Choroid plexus epithelial cell (primary cell): ENCODE data around the gene CPEB2.

ENCODE experiments used
- DNase-seq: peaks from one replicate; pipeline ENCODE4 v3.0.0-alpha.2; 2010; ENCODE audit warnings: low read depth
- H3K4me3 ChIP-seq: 2 replicates; pipeline ENCODE4 v1.5.1; 2011; ENCODE audit warnings: low read depth, mild to moderate bottlenecking, control low read depth, low read length, moderate library complexity
- CTCF ChIP-seq: conservative IDR thresholded peaks from 2 replicates; pipeline ENCODE4 v1.5.1; 2011; ENCODE audit warnings: low read depth, mild to moderate bottlenecking, control low read depth, inconsistent platforms, low read length, moderate library complexity

CPEB2 gene

GRCh38 chr4:15043226-15043625 lies 40.9 kb downstream of the CPEB2 start:
- no peak overlapping the region for H3K4me3 ChIP-seq
- DNase-seq = peak; percentile 55
- peak; percentile 52 for TF ChIP-seq CTCF

GRCh38 chr4:15043922-15044321 lies 41.6 kb downstream of the CPEB2 start:
- H3K4me3 ChIP-seq = no peak overlapping the region
- no peak for TF ChIP-seq CTCF
- DNase-seq = no peak

- no peak for DNase-seq
- H3K4me3 ChIP-seq = no peak overlapping the region
Measured at GRCh38 chr4:15054541-15054940, 52.3 kb downstream of the CPEB2 start.

GRCh38 chr4:15060213-15060612 lies 57.9 kb downstream of the CPEB2 start:
- no peak overlapping the region for H3K4me3 ChIP-seq
- DNase-seq = no peak
- no peak for TF ChIP-seq CTCF

More at GRCh38 chr4:15054541-15054940, 52.3 kb downstream of the CPEB2 start:
- no peak for TF ChIP-seq CTCF

GRCh38 chr4:15063341-15063740 lies 61.1 kb downstream of the CPEB2 start:
- TF ChIP-seq CTCF = no peak

GRCh38 chr4:15065516-15065915 lies 63.2 kb downstream of the CPEB2 start:
- TF ChIP-seq CTCF = no peak
- no peak overlapping the region for H3K4me3 ChIP-seq
- DNase-seq = no peak

More at GRCh38 chr4:15063341-15063740, 61.1 kb downstream of the CPEB2 start:
- H3K4me3 ChIP-seq = no peak overlapping the region
- DNase-seq = peak; percentile 90

GRCh38 chr4:15066140-15066539 lies 63.9 kb downstream of the CPEB2 start:
- DNase-seq = no peak
- no peak overlapping the region for H3K4me3 ChIP-seq
- no peak for TF ChIP-seq CTCF
